Activated T-helper 1 cell treated with anti-CD3 and anti-CD28 coated beads, Interleukin-12 subunit alpha, Interleukin-12 subunit beta, Interleukin-2, Interleukin-4 antibody, amounts not matched to agents 30 ng/mL and 10 ng/mL and 1 ng/mL, durations not matched to agents 14 hours and 24 hours and 36 hours (primary cell): Measurements from ENCODE around the gene KRTAP3-3. TPM values are rescaled to one million over a fixed set of nuclear protein-coding genes. Genes with fewer than 3 reads are reported as not detected.
"Not testable (repeated sequence)": the region's sequence is repeated elsewhere in the genome, so short reads cannot be mapped to it uniquely, and the experiment has no call there.

Source experiments
- DNase-seq: peaks from one replicate; pipeline ENCODE4 v3.0.0; 2021; ENCODE audit warnings: low spot score
- H3K27ac Mint-ChIP-seq: one replicate; pipeline ENCODE4 v1.8.0; 2021; ENCODE audit warnings: mild to moderate bottlenecking, mixed read lengths
- H3K27me3 Mint-ChIP-seq: one replicate; pipeline ENCODE4 v1.8.0; 2022; ENCODE audit warnings: mild to moderate bottlenecking, moderate library complexity, mixed read lengths; ENCODE audit not compliant: insufficient read depth
- H3K36me3 Mint-ChIP-seq: one replicate; pipeline ENCODE4 v1.8.0; 2021; ENCODE audit warnings: low read depth, mixed read lengths
- H3K4me1 Mint-ChIP-seq: one replicate; pipeline ENCODE4 v1.8.0; 2021; ENCODE audit warnings: low read depth, mixed read lengths
- H3K4me3 Mint-ChIP-seq: one replicate; pipeline ENCODE4 v1.8.0; 2021; ENCODE audit warnings: mild to moderate bottlenecking, moderate library complexity, mixed read lengths
- H3K9me3 Mint-ChIP-seq: one replicate; pipeline ENCODE4 v1.8.0; 2021; ENCODE audit warnings: mixed read lengths
- intact Hi-C: fragments of 100-400 bp; cut with micrococcal nuclease; formaldehyde crosslinking; loops from one replicate; pipeline ENCODE4 v1.15.1; 2024
- total RNA-seq: library from RNA; stranded (reverse); gene quantifications from 2 replicates; pipeline ENCODE4 v1.2.3, GENCODE V29; 2022

The KRTAP3-3 gene
- total RNA-seq: not detected in 2 replicates

DNA sequence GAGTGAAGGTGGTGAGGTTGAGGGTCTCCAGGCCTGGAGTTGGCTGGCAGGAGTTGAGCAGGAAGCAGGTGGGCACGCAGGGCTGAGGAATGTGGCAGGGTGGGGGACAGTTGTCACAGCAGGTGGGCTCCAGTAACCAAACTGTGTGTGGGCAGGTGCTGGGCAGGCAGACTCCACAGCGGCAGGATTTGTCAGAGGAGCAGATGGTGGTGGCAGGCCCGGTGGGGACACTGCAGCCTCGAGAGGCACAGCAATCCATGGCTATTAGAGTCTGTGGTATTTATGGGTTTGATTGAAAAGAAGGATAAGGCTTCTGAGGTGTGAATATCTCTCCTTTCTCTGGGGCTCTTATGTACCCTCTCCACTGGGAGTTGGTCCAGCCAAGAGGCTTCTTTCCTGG is at the start of gene KRTAP3-3:
Gene KRTAP3-3 (minus strand): TSS at position 326 of the 400 bp plus-strand sequence. CDS start 67 bp downstream, at position 259.
- Mint-ChIP-seq H3K4me3 (no peak within 1 kb of the TSS), H3K4me1 (no peaks in the 10 kb centered on the region), H3K36me3 (no peaks in the 10 kb centered on the region), H3K27me3 (peaks cover 32% of the 10 kb centered on the region), H3K9me3 (no peaks in the 10 kb centered on the region), H3K27ac (no peak within 1 kb of the TSS)
- intact Hi-C loops: no loop called here
- no peak for DNase-seq

DNA sequence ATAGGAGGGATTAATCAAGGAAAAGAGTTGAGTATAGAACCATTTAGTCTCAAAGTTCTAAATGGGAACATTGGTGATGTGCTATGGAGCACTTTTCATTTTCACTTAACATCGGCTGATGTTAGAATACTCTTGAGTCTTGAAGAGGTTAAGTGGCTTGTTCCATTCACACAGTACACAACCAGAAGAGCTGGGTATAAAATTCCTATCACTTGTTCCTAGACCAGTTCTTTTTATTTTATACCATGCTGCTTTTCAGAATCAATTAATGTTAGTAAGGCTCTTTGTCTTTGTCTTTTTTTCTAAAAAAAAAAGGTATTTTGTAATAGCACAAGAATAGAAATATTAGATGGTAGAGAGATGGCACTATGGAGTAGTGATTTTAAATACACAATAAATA is 49.0 kb upstream of the KRTAP3-3 start:
- no peak overlapping the region for H3K4me3 Mint-ChIP-seq
- no peaks in the 10 kb centered on the region for H3K36me3 Mint-ChIP-seq
- no peak for DNase-seq
- H3K4me1 Mint-ChIP-seq: no peaks in the 10 kb centered on the region
- H3K27me3 Mint-ChIP-seq: peaks cover 8% of the 10 kb centered on the region
- no peak overlapping the region for H3K27ac Mint-ChIP-seq
- intact Hi-C loops: no loop called here
- peaks cover 10% of the 10 kb centered on the region for H3K9me3 Mint-ChIP-seq

GRCh38 chr17:41040783-41041571 is 47.0 kb upstream of the KRTAP3-3 start, which contains the start of gene KRTAP1-1:
TSS of gene KRTAP1-1 (minus strand) at chr17:41041450. CDS start at chr17:41041397, 53 bp downstream.
- H3K4me3 Mint-ChIP-seq, H3K27me3 Mint-ChIP-seq, intact Hi-C loops, H3K36me3 Mint-ChIP-seq, DNase-seq, H3K4me1 Mint-ChIP-seq, H3K27ac Mint-ChIP-seq: not testable (repeated sequence)
- peaks cover 10% of the 10 kb centered on the region for H3K9me3 Mint-ChIP-seq

DNA sequence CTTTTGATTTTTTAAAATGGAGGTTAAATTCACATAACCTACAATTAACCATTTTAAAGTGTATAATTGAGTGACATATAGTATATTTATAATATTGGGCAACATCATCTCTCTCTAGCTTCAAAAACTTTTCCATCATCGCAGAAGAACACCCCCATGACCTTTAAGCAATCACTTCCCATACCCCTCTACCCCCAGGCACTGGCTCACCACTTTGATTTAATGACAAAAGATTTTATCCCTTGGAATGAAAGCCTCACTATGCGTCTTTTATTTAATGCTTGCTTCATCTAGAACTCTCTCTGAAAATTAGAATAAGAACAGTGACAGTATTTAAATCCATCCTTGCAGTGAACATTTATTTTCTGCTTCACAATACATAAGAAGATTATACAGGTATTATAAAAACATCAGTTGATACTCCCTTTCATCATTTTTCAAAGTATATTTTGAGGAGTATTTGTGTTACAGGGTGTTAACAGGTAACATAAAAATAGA is 43.9 kb upstream of the KRTAP3-3 start:
- no peaks in the 10 kb centered on the region for H3K4me1 Mint-ChIP-seq
- H3K4me3 Mint-ChIP-seq: no peak overlapping the region
- DNase-seq: no peak
- H3K27ac Mint-ChIP-seq: no peak overlapping the region
- peaks cover 7% of the 10 kb centered on the region for H3K27me3 Mint-ChIP-seq
- no peaks in the 10 kb centered on the region for H3K9me3 Mint-ChIP-seq
- intact Hi-C loops: no loop called here
- H3K36me3 Mint-ChIP-seq: no peaks in the 10 kb centered on the region

- H3K27me3 Mint-ChIP-seq, intact Hi-C loops, DNase-seq, H3K4me3 Mint-ChIP-seq, H3K4me1 Mint-ChIP-seq, H3K36me3 Mint-ChIP-seq, H3K27ac Mint-ChIP-seq, H3K9me3 Mint-ChIP-seq: not testable (repeated sequence)
Observed at GRCh38 chr17:41034346-41034935, 40.5 kb upstream of the KRTAP3-3 start, which contains the start of gene KRTAP1-3. TSS of gene KRTAP1-3 (minus strand) at chr17:41034874. CDS start at chr17:41034821, 53 bp downstream.

DNA sequence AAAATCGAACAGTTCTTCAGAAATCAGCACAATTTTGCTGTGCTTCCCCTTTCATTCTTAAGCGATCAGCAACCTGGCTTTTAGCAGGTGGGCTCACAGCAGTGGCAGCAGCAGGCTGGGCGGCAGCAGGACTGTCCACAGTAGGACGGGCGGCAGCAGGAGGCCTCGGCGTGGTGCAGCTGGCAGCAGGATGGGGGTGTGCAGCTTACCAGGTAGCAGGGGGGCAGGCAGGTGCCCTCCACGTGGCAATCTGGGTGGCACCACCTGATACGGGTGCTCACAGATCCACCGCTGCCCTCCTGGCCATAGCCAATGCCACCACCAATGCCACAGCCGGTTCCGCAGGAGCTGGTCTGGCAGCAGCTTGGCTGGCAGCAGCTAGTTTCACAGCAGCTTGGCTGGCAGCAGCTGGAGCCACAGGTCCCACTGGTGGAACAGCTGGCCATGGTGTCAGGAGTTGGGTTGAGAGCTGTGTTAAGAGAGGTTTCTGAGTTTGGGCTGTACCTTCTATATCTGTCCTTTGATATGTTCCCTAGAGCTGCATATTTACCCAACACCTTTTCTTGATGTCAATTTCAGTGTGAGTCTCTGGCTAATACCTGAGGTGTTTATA is 35.8 kb upstream of the KRTAP3-3 start, which contains the start of gene KRTAP1-4:
Gene KRTAP1-4 (minus strand): TSS at position 563 of the 613 bp plus-strand sequence. CDS start 117 bp downstream, at position 446.
- no peak for DNase-seq
- H3K4me3 Mint-ChIP-seq: no peak within 1 kb of the TSS
- no peaks in the 10 kb centered on the region for H3K4me1 Mint-ChIP-seq
- H3K27ac Mint-ChIP-seq: no peak within 1 kb of the TSS
- H3K27me3 Mint-ChIP-seq: peaks cover 6% of the 10 kb centered on the region
- no peaks in the 10 kb centered on the region for H3K9me3 Mint-ChIP-seq
- intact Hi-C loops: no loop called here
- no peaks in the 10 kb centered on the region for H3K36me3 Mint-ChIP-seq

DNA sequence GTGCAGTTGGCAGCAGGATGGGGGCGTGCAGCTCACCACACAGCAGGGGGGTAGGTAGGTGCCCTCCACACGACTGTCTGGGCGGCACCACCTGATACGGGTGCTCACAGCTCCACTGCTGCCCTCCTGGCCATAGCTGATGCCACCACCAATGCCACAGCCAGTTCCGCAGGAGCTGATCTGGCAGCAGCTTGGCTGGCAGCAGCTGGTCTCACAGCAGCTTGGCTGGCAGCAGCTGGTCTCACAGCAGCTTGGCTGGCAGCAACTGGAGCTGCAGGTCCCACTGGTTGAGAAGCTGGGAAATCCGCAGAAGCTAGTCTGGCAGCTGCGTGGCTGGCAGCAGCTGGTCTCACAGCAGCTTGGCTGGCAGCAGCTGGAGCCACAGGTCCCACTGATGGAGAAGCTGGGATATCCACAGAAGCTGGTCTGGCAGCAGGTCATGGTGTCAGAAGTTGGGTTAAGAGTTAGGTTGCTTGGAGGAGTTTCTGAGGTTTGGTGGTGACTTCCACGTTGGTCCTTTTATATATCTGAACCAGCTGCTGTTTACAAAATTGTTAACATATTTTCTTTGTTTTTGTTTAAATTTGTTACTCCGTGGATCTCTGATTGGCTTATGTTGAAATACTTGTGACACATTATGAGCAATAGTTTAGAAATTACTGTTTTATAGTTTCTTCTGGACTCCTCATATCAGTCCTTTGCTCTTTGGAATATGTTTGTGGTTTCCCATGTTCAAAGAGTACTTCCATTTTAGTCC is 32.9 kb upstream of the KRTAP3-3 start, which contains the start of gene KRTAP1-5:
Gene KRTAP1-5 (minus strand): TSS at position 494 of the 757 bp plus-strand sequence. CDS start 53 bp downstream, at position 441.
- Mint-ChIP-seq H3K36me3 (no peaks in the 10 kb centered on the region), H3K4me3 (no peak within 1 kb of the TSS), H3K27ac (no peak within 1 kb of the TSS), H3K4me1 (no peaks in the 10 kb centered on the region), H3K27me3 (peaks cover 6% of the 10 kb centered on the region), H3K9me3 (no peaks in the 10 kb centered on the region)
- no peak for DNase-seq
- intact Hi-C loops: no loop called here

DNA sequence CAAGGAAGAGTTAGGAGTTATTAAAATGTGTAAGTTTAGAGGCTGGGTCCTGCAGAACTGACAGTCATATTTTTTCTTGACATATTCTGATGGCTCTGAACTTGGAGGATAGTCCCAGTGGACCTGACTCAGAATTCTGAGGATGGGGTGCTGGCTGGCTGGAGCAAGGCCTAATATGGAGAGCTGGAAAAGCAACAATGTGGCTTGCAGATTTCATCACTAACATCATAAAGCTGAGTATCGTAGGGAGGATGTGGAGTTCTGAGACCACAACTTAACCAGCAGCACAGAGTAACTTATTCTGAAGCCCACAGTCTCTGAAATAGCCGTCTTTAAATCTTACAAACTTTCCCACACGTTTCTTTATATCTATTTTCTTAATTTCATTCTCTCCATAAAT is 30.7 kb upstream of the KRTAP3-3 start:
- Mint-ChIP-seq H3K27me3 (peaks cover 2% of the 10 kb centered on the region), H3K27ac (no peak overlapping the region), H3K36me3 (no peaks in the 10 kb centered on the region)

GRCh38 chr17:41020336-41020735 is 26.4 kb upstream of the KRTAP3-3 start:
- intact Hi-C loops: no loop called here
- no peaks in the 10 kb centered on the region for H3K9me3 Mint-ChIP-seq
- no peak overlapping the region for H3K27ac Mint-ChIP-seq
- DNase-seq: no peak
- no peaks in the 10 kb centered on the region for H3K4me1 Mint-ChIP-seq
- no peak overlapping the region for H3K4me3 Mint-ChIP-seq
- no peaks in the 10 kb centered on the region for H3K36me3 Mint-ChIP-seq
- peaks cover 2% of the 10 kb centered on the region for H3K27me3 Mint-ChIP-seq

More for the DNA sequence above, 30.7 kb upstream of the KRTAP3-3 start:
- Mint-ChIP-seq H3K4me3 (no peak overlapping the region), H3K9me3 (no peaks in the 10 kb centered on the region), H3K4me1 (no peaks in the 10 kb centered on the region)
- DNase-seq: no peak
- intact Hi-C loops: no loop called here

DNA sequence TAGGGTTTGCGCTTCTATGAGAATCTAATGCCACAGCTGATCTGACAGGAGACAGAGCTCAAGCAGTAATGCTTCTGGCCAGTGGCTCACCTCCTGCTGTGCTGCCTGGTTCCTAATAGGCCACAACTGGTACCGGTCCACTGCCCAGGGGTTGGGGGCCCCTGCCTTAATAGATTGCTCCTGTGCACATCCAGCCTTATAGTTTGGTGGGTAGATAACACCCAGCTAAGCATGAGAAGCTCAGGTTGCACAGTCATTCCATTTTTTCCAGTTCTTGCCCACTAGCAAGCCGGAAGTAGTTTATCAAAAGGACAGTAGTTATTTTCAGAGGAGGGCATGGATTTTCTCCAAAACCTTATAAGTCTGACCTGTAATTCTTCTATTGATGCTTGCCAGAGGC is 25.5 kb upstream of the KRTAP3-3 start:
- intact Hi-C loops: no loop called here
- no peak overlapping the region for H3K27ac Mint-ChIP-seq
- peaks cover 2% of the 10 kb centered on the region for H3K27me3 Mint-ChIP-seq
- no peaks in the 10 kb centered on the region for H3K36me3 Mint-ChIP-seq
- no peak overlapping the region for H3K4me3 Mint-ChIP-seq
- no peaks in the 10 kb centered on the region for H3K9me3 Mint-ChIP-seq
- no peaks in the 10 kb centered on the region for H3K4me1 Mint-ChIP-seq
- no peak for DNase-seq

DNA sequence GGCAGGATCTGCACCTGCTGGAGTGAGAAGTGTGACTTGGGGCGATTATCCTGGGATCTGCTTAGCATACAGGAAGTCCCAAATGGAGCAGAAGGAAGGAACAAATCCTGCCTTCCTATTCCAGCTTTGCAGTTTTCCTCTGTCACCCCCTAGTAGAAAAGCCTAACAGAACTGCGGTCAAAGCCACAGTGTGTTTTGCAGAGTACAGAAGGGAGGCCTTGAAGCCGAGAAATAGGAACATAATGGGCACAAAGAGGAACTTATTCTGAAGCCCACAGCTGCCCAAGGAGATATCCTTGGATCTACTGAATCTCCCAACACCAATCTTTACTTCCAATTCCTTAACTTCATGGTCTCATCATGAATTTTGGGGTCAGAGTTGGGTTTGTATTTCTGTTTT is 24.6 kb upstream of the KRTAP3-3 start:
- intact Hi-C loops: no loop called here
- DNase-seq: no peak
- Mint-ChIP-seq H3K27me3 (peaks cover 2% of the 10 kb centered on the region), H3K9me3 (no peaks in the 10 kb centered on the region), H3K36me3 (no peaks in the 10 kb centered on the region), H3K27ac (no peak overlapping the region), H3K4me3 (no peak overlapping the region), H3K4me1 (no peaks in the 10 kb centered on the region)

DNA sequence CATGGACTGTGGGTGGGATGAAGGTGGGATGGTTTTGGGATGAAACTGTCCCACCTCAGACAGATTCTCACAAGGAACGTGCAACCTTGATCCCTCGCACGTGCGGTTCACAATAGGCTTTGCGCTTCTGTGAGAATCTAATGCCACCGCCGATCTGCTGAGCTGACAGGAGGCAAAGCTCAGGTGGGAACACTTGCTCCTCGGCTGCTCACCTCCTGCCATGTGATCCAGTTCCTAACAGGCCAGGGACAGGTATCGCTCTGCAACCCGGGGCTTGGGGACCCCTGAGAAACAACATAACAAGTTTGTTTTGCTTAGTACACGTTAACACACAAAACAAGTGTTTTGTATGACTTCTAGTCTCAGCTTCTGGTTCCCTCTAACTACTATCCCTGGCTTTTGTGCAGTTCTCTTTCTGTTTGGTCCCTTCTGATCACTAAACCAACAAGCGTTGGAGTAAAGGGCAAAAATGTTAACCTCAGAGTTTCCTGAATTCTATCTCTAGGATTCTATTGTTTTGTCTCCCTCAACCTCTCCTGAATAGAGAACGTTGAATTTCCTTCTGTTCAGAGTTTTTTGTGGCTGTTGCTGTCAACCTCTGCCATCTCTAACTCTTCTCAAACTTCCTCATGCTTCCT is 22.7 kb upstream of the KRTAP3-3 start:
- H3K36me3 Mint-ChIP-seq: no peaks in the 10 kb centered on the region
- intact Hi-C loops: no loop called here
- no peaks in the 10 kb centered on the region for H3K9me3 Mint-ChIP-seq
- no peak for DNase-seq
- H3K27me3 Mint-ChIP-seq: peaks cover 4% of the 10 kb centered on the region
- H3K4me3 Mint-ChIP-seq: no peak overlapping the region
- no peak overlapping the region for H3K27ac Mint-ChIP-seq
- H3K4me1 Mint-ChIP-seq: no peaks in the 10 kb centered on the region
